Measurements from ENCODE around the gene KRTAP4-3.
"Not testable (repeated sequence)": the region's sequence is repeated elsewhere in the genome, so short reads cannot be mapped to it uniquely, and the experiment has no call there.

The KRTAP4-3 gene

DNA sequence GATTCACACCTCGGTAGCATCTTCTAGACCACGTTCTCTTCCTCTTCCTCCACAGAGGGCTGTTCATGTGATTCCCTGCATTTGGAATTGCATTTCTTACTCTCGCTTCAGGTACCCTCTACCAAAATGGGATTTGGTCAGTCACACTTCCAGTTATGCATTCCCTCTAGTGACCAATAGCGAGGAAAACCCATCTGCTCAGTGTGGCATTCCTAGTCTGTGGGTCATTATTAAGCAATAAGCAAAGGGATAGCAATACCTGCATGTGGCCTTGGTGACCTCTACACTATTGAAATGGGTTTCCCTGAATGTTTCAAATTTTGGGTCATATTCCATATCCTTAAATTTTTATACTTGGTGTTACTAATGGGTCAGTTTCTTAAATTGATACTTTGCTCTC lies 18.0 kb downstream of the KRTAP4-3 start:
- DNase-seq, result no peak

GRCh38 chr17:41149652-41149985 lies 18.4 kb downstream of the KRTAP4-3 start, which contains the start of gene KRTAP4-5:
KRTAP4-5 (minus strand) TSS chr17:41149825; CDS start chr17:41149767, 58 bp downstream.
- no peak for DNase-seq

DNA sequence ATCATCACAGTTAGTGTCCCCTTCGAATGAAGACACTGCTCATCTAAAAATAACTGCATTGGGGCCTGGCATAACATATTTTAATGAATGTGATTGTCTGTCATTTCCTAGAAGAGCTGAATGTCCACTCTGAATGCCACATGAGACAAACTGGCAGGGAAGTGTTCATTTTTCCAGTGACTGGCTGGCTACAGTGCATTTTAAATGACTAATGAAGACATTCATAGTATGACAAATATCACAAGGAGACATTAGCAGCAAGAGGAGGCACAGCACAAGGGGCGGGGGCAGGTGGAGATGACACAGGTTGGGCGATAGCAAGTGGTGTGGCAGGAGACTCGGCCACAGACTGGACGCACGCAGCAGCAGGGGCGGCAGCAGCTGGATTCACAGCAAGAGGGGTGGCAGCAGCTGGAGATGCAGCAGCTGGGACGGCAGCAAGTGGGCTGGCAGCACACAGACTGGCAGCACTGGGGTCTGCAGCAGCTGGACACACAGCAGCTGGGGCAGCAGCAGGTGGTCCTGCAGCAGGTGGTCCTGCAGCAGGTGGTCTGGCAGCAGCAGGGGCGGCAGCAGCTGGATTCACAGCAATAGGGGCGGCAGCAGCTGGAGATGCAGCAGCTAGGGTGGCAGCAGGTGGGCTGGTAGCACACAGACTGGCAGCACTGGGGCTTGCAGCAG lies 18.9 kb downstream of the KRTAP4-3 start:
- DNase-seq, result not testable (repeated sequence)

GRCh38 chr17:41147531-41148204 lies 20.4 kb downstream of the KRTAP4-3 start:
- DNase-seq, result no peak

GRCh38 chr17:41145261-41145660 lies 22.8 kb downstream of the KRTAP4-3 start:
- DNase-seq, result no peak

DNA sequence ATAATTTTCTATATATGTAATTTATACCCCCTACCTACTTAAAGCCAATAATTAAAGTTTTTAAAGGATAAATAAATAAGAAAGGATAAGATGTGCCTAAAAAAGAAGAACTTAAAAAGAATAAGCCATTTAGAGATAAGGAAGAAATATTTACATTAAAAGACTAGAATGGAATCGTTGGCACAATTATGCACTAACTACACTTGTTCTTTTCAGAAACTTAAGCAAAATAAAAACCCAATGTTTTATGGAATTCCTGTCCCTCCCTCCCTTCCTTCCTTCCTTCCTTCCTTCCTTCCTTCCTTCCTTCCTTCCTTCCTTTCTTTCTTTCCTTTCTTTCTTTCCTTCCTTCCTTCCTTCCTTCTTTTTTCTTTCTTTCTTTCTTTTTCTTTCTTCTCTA lies 23.2 kb downstream of the KRTAP4-3 start:
- DNase-seq, result no peak

GRCh38 chr17:41141361-41141760 lies 26.7 kb downstream of the KRTAP4-3 start:
- no peak for DNase-seq

DNA sequence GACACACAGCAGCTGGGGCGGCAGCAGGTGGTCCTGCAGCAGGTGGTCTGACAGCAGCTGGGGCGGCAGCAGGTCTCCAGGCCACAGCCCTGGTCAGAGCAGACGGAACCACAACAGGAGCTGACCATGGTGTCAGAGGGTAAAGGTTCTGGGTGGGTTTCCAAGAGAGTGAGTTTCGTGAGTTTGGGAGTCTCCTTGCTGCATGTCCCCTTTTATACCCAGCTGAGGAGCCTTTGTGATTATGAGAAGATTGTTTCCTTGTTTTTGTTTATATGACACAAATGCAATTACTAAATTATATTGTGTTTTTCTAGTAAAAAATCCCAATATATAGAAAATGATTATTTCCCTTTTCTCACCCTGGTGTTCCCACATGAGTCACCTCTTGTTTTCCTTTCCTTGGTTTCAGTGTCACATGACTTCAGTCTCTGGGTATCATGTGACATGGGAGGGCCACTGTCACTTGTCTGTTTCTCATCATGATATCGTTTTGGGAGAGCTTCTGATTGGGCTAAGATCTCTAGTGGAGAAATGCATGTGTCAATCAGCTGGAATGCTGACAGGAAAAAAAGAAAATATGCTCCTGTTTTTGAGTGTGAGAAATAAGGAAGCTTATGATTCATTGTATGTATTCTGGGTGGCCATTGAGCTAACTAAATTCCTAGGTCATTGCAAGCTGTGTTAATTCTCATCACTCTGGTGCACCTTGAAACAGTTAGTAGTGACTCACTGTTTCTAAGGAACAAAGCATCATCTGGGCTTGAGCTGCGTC lies 27.5 kb downstream of the KRTAP4-3 start, which contains the start of gene KRTAP4-6:
Gene KRTAP4-6 (minus strand): TSS at position 185 of the 772 bp plus-strand sequence. CDS start 57 bp downstream, at position 128.
- DNase-seq, result no peak

DNA sequence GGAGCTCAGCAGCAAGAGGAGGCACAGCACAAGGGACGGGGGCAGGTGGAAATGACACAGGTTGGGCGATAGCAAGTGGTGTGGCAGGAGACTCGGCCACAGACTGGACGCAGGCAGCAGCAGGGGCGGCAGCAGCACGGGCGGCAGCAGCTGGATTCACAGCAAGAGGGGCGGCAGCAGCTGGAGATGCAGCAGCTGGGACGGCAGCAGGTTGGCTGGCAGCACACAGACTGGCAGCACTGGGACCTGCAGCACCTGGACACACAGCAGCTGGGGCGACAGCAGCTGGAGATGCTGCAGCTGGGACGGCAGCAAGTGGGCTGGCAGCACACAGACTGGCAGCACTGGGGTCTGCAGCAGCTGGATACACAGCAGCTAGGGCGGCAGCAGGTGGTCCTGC lies 28.2 kb downstream of the KRTAP4-3 start:
- not testable (repeated sequence) for DNase-seq

DNA sequence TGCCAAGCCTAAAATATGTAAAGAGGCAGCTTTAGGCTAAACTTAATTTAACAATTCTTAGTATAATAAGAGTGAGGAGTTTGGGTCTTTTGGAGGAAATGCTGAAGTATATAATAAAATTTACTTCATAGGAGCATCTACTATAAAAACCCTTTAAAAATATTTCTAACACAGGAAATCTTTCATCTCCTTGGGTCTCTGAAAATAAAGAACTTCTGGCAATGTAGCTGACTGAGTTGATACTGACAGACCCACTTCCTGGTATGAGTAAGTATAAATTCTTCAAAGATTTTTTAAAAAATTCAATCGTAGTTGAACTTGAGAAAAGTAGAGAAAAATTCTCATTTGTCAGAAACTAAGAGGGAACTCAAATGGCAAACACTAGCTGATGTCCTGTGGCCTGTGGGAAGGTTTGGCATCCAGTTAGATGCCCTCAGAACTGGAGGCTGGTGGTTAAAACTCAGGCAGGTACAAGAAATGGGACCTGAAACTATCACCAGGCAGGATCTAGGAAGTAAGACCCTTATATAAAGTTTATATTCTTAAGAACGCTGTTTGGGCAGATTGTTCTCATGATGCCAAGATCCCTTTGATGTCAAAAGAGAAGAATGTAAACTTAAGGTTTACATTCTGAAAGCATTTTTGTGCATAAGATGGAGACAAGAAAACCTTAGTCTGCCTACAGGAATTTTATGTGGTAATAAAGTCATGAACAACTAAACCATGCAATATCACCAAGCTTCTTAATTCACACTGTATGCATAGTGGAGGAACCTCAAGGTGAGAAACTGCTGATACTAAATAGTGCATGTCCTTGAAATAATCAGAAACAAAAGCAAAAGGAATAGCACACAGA lies 33.9 kb downstream of the KRTAP4-3 start:
- DNase-seq, result no peak

DNA sequence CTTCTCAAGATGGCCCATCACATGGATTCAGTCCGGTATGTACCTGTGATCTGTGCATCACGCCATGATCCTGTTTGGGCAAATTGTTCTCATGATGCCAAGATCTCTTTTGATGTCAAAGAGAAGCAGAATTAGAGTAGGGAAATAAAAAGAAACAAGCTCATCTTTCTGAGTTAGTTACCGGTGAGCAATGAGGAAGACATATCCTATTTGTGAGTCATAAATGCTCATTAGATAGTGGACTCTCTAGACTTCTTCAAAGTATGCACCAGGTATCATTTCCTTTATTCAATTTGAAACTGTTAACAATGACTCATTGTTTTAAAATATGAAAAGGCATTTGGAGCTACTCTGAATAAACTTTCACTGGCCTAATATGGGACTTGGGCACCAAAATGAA lies 36.0 kb downstream of the KRTAP4-3 start:
- DNase-seq, result no peak

DNA sequence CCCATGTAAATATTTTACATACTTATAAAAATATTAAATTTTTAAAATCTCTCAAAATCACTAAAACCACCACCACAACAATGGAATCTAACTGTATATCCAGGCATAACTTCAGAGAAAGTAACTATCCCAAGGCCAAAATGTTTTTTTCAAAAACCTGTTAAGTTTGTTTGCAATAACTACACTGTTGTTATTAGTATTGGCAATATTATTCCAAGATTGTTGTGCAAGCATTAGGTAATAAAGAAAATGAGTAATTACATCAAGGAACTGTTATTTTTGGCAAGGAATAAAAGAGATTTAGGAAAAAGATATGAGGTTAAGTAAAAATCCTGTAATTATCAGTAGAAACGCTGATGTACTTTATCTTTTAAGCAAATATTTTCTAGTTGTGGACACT lies 40.6 kb downstream of the KRTAP4-3 start:
- no peak for DNase-seq

DNA sequence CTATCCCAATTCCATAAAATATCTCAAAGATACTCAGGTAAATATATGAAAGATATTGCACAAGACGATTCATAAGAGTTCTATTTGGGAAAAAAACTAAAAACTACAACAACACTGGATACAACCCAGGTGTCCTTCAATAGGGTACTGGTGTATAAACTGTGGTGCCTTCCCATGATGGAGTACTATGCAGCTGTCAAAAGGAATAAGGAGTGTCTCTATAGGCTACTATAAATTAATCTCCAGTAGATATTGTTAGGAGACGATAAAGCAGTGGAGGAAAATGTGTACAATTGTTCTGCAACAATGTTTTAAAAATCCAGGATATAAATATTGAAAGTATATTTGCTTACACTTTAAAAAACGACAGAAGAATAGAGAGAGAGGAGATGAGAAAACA lies 41.6 kb downstream of the KRTAP4-3 start:
- DNase-seq, result no peak

- no peak for DNase-seq
Measured at GRCh38 chr17:41125064-41125463, 43.0 kb downstream of the KRTAP4-3 start.

DNA sequence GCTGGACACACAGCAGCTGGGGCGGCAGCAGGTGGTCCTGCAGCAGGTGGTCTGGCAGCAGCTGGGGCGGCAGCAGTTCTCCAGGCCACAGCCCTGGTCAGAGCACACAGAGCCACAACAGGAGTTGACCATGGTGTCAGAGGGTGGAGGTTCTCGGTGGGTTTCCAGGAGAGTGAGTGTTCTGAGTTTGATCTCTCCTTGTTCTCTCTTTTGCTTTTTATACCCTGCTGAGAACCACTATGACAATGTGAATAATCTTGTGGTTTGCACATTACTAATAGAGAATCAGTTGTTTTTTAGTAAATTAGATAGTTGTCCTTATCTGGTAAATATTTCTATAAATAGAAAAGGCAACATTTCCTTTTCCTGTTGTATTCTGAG lies 44.0 kb downstream of the KRTAP4-3 start, which contains the start of gene KRTAP4-12:
Gene KRTAP4-12 (minus strand): TSS at position 192 of the 381 bp plus-strand sequence. CDS start 60 bp downstream, at position 132.
- not testable (repeated sequence) for DNase-seq

GRCh38 chr17:41123292-41123990 lies 44.6 kb downstream of the KRTAP4-3 start:
- not testable (repeated sequence) for DNase-seq

DNA sequence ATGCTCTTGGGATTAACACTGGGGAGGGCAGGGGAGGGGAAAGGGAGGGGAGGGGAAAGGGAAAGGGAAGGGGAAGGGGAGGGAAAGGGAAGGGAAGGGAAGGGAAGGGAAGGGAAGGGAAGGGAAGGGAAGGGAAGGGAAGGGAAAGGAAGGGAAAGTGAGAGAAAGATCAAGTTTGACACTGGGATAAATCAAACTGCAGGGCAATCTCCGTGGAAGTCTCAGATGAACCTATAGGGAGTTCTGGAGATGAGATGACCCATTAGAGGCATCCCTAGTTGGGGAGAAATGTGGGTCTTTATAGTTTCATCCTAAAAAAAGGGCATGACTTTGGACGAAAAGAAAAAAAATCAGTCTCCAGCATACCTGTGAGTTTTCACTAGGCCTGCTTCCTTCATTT lies 46.3 kb downstream of the KRTAP4-3 start:
- no peak for DNase-seq

DNA sequence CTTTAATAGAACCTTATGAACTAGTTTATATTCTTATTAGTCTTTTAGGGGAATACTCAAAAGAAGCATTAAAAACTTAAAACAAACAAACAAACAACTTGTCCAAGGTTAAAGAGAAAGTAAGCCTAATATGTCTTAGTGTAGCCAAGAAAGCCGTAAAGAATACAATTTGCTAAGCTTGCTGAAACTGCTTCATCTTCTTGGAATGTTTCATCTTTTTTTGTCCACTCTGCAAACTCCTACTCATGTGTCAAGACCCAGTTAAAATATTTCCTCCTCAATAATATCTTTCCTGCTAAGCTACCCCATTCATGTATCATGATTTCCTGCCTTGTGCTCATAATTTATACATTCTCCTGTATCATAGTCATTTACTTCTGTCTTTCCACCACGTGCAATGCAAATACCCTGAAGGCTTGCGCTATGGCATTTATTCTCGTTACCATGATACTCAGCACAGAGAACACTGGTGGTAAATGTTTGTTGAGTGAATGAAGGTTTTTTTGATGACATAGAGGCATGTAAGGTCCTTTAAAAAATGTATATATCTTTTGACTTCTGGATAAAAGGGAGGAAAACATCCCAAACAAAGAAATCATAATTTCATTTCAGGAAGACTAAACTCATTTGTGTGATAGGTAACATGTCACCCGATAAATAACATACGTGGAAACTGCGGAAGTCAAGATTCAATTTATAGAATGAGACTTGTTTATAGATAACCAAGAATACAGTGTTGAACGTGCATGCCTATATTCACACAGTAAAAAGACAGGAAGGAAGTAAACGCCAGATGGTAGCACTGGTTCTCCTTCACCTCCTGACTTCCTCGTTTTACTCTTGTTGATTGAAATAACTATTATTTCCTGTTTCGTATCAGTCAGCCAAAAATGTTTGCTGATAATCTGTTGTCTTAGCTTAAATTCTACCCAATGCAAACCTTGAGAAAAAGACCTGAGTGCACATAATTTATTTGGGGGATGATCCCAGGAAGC lies 48.0 kb downstream of the KRTAP4-3 start:
- peak; percentile 32 for DNase-seq

DNA sequence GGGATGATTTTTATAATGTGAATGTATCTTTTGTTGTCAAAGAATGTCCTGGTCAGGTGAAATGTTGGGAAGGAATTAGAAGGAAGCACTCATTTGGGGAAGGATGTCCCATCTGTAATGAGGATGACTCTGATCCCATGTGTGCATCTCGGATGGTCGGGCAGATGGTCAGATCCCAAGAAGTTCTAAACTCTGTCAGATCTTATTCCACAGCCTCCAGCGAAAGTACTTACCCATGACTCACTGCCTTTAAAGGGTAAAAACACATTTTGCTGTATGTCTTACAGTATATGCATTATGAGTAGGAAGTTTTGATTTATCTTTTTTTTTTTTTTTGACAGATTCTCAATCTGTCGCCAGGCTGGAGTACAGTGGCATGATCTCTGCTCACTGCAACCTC lies 49.3 kb downstream of the KRTAP4-3 start:
- no peak for DNase-seq

GRCh38 chr17:41117846-41118386 lies 50.1 kb downstream of the KRTAP4-3 start, which contains the start of gene KRTAP4-11:
KRTAP4-11 (minus strand) TSS chr17:41118373; CDS start chr17:41118315, 58 bp downstream.
- not testable (repeated sequence) for DNase-seq

All from KG1 (cell line).